ENCODE results near the gene MAEA.

The MAEA gene

GRCh38 chr4:1352567-1352900 is 62.8 kb downstream of the MAEA start:
- no peak for DNase-seq (ENCODE audit: low read depth, low spot score)

GRCh38 chr4:1353186-1354055 is 63.7 kb downstream of the MAEA start:
- DNase-seq (ENCODE audit: low read depth, low spot score): no peak

GRCh38 chr4:1354136-1354982 is 64.7 kb downstream of the MAEA start:
- DNase-seq (ENCODE audit: low read depth, low spot score): no peak

GRCh38 chr4:1354983-1355275 is 65.2 kb downstream of the MAEA start:
- no peak for DNase-seq (ENCODE audit: low read depth, low spot score)

GRCh38 chr4:1355378-1355777 is 65.7 kb downstream of the MAEA start:
- no peak for DNase-seq (ENCODE audit: low read depth, low spot score)

GRCh38 chr4:1356181-1356998 is 66.7 kb downstream of the MAEA start:
- DNase-seq (ENCODE audit: low read depth, low spot score): no peak

- no peak for DNase-seq (ENCODE audit: low read depth, low spot score)
Observed at GRCh38 chr4:1357356-1358248, 67.9 kb downstream of the MAEA start.

- DNase-seq (ENCODE audit: low read depth, low spot score): no peak
Observed at GRCh38 chr4:1358421-1359143, 68.9 kb downstream of the MAEA start.

GRCh38 chr4:1359144-1359501 is 69.4 kb downstream of the MAEA start:
- DNase-seq (ENCODE audit: low read depth, low spot score): no peak

GRCh38 chr4:1359976-1360375 is 70.3 kb downstream of the MAEA start:
- DNase-seq (ENCODE audit: low read depth, low spot score): no peak

- DNase-seq (ENCODE audit: low read depth, low spot score): no peak
Observed at GRCh38 chr4:1360423-1361283, 71.0 kb downstream of the MAEA start.

- no peak for DNase-seq (ENCODE audit: low read depth, low spot score)
Observed at GRCh38 chr4:1361431-1361830, 71.7 kb downstream of the MAEA start.

- no peak for DNase-seq (ENCODE audit: low read depth, low spot score)
Observed at GRCh38 chr4:1362046-1362445, 72.4 kb downstream of the MAEA start.

- no peak for DNase-seq (ENCODE audit: low read depth, low spot score)
Observed at GRCh38 chr4:1362521-1362920, 72.8 kb downstream of the MAEA start.

GRCh38 chr4:1363513-1363912 is 73.8 kb downstream of the MAEA start:
- DNase-seq (ENCODE audit: low read depth, low spot score): no peak

- DNase-seq (ENCODE audit: low read depth, low spot score): no peak
Observed at GRCh38 chr4:1364217-1364616, 74.5 kb downstream of the MAEA start.

GRCh38 chr4:1364748-1365147 is 75.1 kb downstream of the MAEA start:
- DNase-seq (ENCODE audit: low read depth, low spot score): no peak

GRCh38 chr4:1365271-1366178 is 75.8 kb downstream of the MAEA start:
- no peak for DNase-seq (ENCODE audit: low read depth, low spot score)
